HuH-7.5 (cell line): ENCODE measurements around the gene STRIP1.
A peak's percentile ranks its signal among the peaks of the same experiment; 100 is the strongest.
"Not testable (repeated sequence)": the region's sequence is repeated elsewhere in the genome, so short reads cannot be mapped to it uniquely, and the experiment has no call there.

Experiments
- DNase-seq: peaks from one replicate; pipeline ENCODE4 v3.0.0; 2011; ENCODE audit warnings: low spot score

The STRIP1 gene

DNA sequence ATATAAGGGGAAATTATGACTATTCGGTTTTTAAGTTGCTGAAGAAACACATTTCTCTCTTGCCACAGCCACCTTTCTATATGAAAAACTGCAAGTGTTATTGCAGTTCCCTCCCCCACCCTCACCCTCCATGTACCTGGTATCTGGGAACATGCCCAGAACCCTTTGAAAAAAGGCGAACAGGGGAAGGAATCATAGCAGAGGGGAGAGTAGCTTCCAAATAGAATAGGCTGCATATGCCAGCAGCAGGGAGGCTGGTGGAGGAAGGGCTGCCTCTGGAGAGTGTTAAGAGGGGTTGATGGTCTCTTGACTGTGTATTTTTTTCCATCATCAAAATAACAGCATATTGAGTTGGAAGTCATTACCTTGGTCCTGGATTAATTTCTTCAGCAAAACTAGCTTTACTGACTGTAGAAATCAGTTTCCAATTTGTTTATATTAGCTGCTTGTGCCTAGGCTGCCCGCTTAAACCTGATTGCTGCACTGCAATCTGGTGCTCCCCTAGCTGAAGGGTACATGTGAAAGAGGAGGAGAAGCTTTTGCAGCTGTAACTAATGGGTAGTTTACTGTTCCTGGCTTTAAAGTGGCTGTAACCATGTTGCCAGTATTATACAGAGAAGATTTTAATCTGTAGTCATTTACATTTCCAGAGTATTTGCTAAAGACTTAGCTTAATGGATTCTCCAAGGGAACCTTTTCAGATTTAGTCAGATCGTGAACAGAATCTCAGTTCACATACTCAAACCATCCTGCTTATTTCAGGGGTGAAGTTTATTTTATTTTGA is 27.2 kb upstream of the STRIP1 start:
- DNase-seq, result no peak

DNA sequence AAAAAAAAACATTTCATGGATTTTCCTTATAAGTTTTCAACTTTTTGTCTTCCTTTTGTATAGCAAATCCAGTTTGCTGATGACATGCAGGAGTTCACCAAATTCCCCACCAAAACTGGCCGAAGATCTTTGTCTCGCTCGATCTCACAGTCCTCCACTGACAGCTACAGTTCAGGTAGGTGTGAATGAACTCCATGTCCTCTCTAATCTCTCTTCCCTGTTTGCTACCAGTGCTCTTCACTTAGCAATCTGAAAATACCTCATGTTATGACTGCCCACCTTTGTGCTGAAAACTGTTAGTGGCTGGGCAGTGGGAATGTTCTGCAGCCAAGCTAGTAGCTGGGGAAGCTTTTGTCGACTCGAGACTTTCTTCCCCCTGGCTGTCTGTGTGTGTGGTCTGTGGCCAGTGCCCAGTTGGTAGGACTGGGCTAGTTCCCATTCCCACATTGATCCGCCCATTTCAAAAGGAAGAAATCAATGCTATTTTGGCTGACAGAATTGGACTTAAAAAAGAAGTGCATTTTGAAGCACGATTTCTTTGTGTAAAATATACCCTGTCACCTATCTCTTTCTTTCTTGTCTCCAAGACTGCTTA is 25.4 kb upstream of the STRIP1 start:
- DNase-seq, result no peak

DNA sequence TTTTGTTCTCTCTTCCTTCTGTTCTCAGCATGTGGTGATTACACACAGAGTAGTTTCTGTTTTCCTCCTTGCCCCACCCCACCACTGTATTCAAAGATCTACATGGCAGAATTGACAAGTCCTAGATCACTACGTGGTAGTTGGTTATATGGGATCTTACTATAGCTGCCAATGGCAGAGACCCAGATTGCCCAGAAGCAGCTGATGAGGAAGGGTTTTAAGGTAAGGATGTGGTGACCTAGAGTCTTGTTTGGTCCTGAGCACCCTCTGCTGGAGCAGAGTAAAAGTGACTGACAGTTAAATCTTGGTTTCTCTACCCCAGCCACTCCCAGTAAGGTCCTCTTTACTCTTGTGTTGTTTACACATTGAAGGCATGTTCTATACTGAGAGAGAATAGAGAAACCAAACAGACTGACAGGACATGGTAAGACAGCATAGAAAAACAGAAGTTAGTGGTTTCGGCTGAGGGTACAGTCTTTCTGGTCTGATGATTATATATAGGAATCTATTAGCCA is 22.8 kb upstream of the STRIP1 start:
- DNase-seq, result peak; percentile 28

DNA sequence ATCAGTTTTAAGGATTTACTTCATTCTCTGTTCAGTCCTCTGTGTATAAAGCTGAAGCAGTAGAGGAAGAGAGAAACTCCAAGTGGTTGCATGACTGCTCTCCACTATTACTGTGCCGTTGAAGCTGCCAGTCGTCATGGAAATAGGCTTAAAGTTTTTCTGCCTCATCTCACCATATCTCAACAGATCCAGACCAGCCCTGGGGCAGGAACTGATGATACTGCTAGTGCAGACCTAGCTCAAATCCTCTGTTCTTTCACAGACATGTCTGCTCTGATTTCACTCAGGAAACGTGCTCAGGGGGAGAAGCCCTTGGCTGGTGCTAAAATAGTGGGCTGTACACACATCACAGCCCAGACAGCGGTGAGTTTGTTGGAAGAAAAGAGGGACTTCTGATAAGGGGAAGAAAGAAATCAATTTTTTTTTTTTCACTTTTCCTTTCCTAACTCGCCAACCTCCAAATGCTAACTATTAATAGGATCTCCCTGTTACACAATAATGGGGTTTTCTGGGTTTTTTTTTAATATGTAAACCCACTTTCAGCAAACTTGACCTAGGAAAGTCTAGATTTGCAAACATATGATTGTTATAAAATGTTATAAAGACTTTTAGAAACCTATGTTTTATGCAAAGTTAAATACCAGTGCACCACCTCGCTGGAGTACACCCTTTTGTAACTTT is 22.2 kb upstream of the STRIP1 start:
- no peak for DNase-seq

DNA sequence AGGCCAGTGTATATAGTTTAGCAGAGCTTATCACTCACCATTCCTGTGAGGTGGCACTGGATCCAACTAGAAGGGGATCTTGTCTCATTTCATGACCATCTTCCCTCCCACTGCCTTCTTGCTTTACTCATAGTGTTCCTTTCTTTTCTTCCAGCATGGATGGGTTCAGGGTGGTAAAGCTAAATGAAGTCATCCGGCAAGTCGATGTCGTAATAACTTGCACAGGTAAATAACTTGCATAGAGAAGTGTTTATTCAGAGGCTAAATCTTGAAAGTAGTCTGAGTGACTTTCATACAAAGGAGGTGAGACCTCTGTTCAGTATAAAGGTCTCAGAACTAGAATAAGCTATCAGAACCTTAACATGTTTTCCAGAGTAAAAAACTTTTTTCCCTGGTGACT is 16.6 kb upstream of the STRIP1 start:
- no peak for DNase-seq

DNA sequence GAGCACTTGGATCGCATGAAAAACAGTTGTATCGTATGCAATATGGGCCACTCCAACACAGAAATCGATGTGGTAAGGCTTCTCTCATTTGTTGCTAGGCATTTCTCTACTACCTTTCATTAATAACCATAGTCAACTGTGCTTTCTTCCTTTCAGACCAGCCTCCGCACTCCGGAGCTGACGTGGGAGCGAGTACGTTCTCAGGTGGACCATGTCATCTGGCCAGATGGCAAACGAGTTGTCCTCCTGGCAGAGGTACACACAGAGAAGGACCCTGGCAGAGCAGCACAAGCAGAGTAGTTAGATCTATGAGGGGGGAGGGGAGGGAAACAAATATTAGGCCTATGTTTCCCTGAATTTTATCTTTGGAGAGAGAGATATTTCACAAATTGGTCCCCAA is 16.0 kb upstream of the STRIP1 start:
- no peak for DNase-seq

DNA sequence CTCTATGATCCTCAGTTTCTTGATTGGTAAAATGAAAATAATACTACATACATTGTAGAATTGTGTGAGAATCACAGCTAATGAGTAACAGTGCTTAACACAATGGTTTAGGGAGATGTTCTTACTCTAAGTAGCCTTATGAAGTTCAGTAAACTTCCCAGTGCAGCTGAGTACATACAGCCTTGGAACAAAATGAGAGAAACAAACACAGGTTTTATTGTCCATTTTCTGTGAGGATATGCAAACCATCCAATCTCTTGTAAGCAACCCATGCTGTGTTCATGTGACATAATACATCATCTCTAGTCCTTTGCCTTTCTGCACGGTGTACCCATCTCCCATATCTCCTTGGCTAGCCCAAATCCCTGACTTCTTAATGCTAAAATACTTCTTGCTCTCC is 14.7 kb upstream of the STRIP1 start:
- no peak for DNase-seq

DNA sequence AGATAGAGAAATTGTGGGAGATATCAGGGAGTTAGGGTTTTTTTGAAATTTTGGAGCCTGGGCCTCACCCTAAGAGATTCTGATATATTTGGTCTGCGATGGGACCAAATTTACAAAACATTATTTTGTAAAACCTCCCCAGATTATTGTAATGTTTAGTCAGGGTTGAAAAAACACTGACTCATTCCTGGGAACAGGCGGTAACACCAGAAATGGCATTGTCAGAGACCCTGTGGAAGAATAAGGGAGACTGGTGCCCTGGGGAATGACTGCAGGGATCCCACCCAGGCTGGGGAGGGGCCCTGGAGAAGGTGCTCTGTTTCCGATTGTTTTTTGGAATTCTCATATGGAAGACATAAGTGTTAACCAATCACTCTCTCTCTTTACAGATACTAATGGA is 13.1 kb upstream of the STRIP1 start:
- no peak for DNase-seq

DNA sequence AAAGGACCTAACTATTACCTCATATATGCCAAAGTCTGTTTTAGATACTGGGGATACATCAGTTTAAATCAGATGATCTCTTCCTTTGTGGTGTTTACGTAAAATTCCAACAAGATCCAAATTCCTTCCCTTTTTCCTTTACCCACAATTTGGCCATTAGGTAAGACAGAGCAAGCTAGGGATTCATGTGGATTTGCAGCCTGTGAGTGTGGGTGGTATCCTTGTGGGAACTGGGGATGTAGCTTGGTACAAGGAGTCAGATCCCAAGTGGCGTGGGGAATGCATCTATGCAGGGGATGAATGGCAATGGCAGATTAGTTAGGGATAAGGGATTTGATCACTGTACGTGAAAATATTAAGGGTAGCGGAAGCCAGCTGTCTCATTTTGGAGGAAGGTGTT is 9.8 kb upstream of the STRIP1 start:
- no peak for DNase-seq

DNA sequence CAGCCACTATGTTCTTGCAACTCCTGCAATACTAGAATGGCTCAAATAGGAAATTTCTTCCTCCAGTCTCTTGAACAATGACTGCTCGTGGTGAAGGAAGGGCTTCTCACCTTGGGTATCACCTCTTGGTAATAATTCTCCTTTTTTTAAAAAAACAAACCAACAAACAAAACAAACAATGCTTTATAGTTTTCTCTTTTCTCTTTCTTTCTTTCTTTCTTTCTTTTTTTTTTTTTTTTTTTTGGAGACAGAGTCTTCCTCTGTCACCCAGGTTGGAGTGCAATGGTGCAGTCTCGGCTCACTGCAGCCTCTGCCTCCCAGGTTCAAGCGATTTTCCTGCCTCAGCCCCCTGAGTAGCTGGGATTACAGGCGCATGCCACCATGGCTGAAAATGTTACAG is 3.7 kb upstream of the STRIP1 start:
- DNase-seq, result not testable (repeated sequence)

DNA sequence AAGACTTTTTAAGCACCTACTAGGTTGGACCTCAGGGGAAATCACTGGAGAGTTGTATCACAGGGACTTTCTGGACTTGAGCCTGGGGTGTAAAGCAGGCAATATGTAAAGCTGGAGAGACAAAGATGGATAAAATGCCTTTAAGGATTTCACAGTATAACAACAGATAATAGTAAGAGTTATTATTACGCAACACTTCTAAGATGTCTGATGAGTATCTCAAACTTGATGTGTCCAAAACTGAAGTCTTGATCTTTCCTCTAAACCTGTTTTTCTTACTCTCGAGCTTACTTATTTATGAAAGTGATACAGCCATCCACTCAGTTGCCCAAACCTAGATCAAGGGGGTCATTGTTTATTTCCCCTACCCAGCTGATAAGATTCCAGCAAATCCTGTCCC is 2.1 kb upstream of the STRIP1 start:
- DNase-seq, result no peak

DNA sequence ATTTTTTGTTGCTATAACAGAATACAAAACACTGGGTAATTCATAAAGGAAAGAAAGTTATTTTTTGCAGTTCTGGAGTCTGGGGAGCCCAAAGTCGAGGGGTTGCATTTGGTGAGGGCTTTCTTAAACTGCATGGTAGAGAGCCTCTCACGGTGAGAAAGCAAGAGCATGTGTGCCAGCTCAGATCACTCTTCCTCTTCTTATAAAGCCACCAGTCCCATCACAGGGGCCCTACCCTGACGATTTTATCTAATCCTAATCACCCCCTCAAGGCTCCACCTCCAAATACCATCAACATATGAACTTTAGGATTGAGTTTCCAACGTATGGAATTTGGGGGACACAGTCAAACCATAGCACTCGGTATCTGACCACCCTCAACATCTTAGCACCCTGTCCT is 1.0 kb upstream of the STRIP1 start:
- no peak for DNase-seq

DNA sequence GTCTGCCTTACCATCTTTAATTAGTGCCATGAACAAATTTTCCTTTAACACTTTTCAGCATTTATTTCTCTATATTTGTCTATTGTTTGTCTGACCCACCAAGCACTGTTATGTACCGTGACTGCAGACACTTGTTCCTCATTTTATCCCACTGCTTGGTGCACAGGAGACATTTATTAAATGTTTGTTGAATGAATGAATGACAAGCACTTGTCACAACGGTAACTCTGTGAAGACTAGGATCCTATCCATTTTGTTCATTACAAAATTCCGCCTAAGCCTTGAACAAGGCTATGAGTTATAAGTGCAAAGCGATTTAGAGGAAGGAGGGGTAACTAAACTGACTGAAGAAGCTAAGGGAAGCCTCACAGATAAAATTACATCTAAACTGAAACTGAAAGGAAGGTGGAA is 379 bp upstream of the STRIP1 start:
- no peak for DNase-seq

DNA sequence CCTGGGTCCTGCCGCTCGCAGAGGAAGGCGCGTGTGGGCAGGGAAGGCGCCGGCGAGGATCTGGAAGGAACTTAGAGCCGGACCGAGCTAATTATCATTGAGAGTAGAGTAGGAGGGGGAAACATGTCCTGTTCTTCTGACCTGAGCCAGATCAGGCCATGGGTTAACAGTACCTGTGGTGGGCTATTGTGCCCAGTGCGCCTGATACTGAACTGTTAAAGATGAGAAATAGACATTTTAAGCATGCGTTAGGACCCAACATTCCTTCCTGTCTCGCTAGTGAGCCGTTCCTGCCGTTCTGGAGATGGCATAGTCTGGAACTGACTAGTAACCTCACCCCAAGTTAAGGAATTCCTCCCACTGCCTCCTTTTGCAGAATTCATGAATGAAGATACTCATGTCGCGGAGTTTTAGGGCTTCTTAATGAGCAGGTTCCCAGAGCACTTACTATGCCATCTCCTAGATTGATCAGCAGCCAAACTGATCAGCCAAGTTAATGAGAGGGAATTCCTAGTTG is 870 bp downstream of the STRIP1 start:
- no peak for DNase-seq

DNA sequence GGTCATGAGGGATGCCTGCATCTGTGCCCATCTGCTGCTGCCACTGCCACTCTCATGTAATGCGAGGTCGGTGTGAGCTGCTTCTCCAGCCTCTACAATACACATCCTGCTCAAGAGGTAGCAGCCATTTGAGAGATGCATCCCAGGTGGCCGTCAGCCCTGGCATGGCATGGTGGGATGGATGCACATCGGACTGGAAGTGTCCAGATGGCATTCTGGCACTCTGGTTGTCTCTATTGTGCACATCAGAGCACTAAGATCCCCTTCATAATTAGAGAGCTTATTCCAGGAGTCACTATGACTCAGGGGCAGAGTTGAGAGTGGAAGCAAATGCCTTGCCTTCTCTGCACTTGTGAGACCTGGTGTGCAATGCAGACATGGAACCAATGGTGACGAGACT is 3.8 kb downstream of the STRIP1 start:
- no peak for DNase-seq

DNA sequence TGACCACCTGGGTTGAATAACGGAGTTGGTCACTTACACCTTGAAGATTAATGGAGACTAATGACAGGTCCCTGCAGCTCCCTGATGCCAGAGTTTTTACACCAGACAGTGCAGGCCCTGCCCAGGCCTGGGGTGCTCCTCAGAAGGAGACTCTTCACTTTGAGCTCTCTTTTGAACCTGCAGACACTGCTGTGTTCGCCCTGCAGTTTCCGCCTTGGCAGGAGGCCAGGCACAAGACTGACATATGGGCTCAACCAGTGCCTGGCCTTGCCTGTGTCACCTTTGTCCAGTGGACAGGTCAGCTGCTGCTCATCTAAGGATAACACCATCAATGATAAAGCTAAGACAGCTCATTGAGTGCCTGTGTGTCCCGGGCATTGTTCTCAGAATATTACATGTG is 5.2 kb downstream of the STRIP1 start:
- DNase-seq, result no peak

DNA sequence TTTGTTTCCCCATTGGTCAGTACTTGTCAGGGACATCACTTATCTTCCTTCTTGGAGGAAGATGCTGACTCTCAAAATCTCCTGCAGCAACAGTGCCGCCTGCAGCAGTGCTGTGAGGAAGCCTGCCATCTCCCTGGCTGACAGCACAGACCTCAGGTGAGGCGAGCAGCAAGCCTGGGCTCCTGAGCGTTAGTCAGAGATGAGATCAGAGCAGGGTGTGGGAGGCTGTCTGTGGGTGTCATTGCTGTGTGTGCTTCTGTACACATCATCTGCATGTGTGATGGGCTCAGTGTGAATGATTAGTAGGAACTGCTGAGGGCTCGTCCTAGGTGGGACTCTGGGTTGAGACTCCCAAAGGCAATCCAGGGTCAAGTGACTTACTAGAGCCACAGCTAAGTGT is 6.1 kb downstream of the STRIP1 start:
- DNase-seq, result no peak

DNA sequence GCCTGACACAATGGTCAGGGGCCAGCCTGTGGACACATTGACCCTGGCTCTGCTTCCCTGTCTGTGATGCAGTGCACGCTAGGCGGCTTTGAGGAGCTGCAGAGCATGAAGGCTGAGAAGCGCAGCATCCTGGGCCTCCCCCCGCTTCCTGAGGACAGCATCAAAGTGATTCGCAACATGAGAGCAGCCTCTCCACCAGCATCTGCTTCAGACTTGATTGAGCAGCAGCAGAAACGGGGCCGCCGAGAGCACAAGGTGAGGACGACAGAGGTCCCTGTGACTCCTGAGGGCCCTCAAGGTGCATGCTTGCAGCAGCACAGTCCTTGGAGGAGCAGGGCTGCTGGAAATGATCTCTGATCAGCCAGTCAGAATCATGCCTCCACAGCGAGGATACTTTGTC is 8.6 kb downstream of the STRIP1 start:
- DNase-seq, result no peak

DNA sequence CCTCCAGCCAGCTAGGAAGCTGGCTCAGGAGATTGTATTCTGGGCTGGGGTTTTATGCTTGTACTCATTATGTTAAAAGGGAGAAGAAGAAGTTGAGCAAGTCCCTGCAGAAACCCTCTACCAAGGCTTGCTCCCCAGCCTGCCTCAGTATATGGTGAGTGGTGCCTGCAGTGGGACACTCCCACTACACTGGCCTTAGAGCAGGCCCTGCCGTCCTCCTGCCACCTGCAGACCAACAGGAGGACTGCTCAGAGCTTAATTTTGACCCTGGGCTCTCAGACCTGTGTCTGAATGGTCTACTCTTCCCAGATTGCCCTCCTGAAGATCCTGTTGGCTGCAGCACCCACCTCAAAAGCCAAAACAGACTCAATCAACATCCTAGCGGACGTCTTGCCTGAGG is 13.0 kb downstream of the STRIP1 start:
- no peak for DNase-seq

DNA sequence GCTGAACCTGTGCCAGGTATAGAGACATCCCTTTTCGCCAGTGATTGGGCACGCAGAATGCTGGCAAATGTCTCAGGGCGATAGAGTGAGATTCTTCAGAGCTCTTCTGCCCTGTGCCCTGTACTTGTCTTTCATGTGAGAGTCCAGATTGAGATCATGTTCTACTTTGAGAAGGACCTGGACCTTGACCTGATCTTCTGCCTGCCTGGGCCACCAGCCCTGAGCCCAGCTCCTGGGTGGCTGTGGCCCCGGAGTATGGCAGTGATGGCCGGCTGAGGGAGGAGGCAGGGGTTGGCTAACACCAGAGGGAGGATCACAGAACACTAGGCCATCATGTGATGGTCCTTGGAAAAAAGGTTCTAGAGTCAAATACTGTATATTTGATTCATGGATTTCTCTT is 13.8 kb downstream of the STRIP1 start:
- no peak for DNase-seq

DNA sequence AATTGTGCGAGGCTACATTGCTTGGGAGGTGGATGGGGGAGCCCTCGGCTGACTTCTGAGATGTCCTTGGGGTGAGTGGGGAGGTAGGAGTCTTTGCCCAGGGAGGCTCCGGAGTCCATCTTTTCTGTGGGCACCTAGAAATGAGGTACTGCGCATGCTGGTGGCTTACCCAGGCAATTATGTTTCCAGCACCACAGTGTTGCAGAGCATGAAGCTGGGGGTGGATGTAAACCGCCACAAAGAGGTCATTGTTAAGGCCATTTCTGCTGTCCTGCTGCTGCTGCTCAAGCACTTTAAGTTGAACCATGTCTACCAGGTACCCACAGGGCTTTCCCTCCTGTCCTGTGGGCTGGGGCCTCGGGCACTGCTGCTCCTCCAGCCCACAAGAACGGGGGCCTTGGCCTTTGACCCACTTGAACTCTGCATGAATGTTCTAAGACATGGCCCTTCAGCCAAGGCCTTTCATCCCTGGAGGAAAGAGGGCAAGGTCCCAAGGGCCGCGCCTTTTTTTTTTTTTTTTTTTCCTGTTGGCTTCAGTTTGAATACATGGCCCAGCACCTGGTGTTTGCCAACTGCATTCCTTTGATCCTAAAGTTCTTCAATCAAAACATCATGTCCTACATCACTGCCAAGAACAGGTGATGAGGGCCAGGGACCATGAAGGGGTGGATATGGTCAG is 14.6 kb downstream of the STRIP1 start:
- DNase-seq, result no peak

DNA sequence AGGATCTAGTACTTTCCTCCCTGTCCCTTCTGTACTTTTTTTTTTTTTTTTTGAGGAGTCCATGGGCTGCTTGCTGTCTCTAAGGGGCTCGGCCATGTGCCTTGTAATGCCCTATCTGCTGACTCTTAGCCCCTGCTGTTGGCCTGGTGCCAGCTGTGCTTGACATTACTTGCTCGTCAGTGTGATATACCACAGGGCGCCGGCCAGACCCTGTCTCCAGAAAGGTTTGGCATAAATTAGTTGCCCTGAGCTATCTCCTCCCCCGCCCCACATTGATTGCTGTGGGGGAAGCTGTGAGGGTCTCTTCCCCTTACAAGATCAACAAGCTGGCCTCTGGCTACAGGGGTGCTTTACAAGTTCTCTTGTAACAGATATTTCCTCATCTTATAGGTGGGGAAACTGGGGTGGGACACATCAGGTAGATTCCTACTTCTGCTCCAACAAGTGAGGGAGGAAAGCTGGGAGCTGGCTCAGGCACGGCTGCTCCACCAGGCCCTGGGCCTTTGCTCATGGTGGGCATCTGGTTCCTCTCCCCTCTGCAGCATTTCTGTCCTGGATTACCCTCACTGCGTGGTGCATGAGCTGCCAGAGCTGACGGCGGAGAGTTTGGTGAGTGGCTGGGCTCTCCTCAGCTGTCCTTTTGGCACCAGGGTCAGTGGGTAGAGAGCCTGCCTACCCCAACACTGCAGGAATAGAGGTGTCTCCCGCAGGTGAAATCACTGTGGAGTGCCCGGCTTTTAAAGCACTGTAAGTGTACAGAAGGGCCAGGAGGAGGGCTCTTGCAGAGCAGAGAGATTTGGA is 15.6 kb downstream of the STRIP1 start:
- no peak for DNase-seq
